Upper lobe of left lung (tissue), 4 donors: ENCODE measurements around the gene ADAP1.
"Not testable (repeated sequence)": the region's sequence is repeated elsewhere in the genome, so short reads cannot be mapped to it uniquely, and the experiment has no call there.

Source experiments
- EP300 ChIP-seq, 4 donors: sonication (generic); formaldehyde crosslinking; IDR thresholded peaks; one replicate each; pipeline ENCODE4 v1.5.1; 2017; ENCODE audit warnings: antibody characterized with exemption in 4 of 4, control low read depth in 2 of 4
- POLR2A ChIP-seq, 4 donors: fragments of 450-650 bp; IDR thresholded peaks; one replicate each; pipeline ENCODE4 v1.5.1; 2016 to 2017; ENCODE audit warnings: antibody characterized with exemption in 4 of 4, mild to moderate bottlenecking in 2 of 4
- POLR2AphosphoS5 ChIP-seq, 2 donors: sonication (generic); formaldehyde crosslinking; IDR thresholded peaks; one replicate each; pipeline ENCODE4 v1.5.1; 2017; ENCODE audit warnings: antibody characterized with exemption in 2 of 2
- TF ChIP-seq, protein P1 (sequence below), 6 experiments: fragments of 450-650 bp in 4 of 6; fragments of 200-600 bp in 2 of 6; sonication (generic) in 2 of 6; IDR thresholded peaks; one replicate each; pipeline ENCODE4 v1.5.1; 2016 to 2019; ENCODE audit warnings: antibody characterized with exemption in 6 of 6

DNA sequence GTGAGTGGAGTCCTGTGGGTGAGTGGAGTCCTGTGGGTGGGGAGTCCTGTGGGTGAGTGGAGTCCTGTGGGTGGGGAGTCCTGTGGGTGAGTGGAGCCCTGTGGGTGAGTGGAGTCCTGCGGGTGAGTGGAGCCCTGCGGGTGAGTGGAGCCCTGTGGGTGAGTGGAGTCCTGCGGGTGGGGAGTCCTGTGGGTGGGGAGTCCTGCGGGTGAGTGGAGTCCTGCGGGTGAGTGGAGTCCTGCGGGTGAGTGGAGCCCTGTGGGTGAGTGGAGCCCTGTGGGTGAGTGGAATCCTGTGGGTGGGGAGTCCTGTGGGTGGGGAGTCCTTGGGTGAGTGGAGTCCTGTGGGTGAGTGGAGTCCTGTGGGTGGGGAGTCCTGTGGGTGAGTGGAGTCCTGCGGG lies 48.0 kb upstream of the ADAP1 start:
- not testable (repeated sequence) for TF ChIP-seq POLR2A, POLR2AphosphoS5, EP300 (IDR thresholded peaks at IDR 0.05)
- TF ChIP-seq, protein P1, sequence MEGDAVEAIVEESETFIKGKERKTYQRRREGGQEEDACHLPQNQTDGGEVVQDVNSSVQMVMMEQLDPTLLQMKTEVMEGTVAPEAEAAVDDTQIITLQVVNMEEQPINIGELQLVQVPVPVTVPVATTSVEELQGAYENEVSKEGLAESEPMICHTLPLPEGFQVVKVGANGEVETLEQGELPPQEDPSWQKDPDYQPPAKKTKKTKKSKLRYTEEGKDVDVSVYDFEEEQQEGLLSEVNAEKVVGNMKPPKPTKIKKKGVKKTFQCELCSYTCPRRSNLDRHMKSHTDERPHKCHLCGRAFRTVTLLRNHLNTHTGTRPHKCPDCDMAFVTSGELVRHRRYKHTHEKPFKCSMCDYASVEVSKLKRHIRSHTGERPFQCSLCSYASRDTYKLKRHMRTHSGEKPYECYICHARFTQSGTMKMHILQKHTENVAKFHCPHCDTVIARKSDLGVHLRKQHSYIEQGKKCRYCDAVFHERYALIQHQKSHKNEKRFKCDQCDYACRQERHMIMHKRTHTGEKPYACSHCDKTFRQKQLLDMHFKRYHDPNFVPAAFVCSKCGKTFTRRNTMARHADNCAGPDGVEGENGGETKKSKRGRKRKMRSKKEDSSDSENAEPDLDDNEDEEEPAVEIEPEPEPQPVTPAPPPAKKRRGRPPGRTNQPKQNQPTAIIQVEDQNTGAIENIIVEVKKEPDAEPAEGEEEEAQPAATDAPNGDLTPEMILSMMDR (IDR thresholded peaks at IDR 0.05), result not testable (repeated sequence)
